HG03520 (cell line): ENCODE results near the gene SPATA16.

ENCODE experiments used
- ATAC-seq: cut with Tn5 transposase; IDR thresholded peaks from one replicate; pipeline ENCODE4 v1.9.1; 2021; ENCODE audit warnings: mild to moderate bottlenecking, moderate library complexity; ENCODE audit not compliant: unreplicated experiment

The SPATA16 gene

DNA sequence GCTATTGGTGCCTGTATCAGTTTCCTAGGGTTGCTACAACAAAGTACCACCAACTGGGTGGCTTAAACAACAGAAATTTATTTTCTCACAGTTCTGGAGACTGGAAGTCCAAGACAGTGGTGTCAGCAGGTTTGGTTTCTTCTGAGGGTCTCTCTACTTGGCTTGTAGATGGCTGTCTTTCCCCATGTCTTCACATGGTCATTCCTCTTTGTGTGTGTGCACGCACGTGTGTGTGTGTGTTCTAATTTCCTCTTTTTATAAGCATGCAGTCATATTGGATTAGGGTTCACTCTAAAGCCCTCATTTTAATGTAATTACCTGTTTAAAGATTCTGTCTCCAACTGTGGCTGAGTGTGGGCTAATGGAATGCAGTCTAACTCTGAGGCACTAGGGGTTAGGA is 182.5 kb downstream of the SPATA16 start:
- no peak for ATAC-seq

DNA sequence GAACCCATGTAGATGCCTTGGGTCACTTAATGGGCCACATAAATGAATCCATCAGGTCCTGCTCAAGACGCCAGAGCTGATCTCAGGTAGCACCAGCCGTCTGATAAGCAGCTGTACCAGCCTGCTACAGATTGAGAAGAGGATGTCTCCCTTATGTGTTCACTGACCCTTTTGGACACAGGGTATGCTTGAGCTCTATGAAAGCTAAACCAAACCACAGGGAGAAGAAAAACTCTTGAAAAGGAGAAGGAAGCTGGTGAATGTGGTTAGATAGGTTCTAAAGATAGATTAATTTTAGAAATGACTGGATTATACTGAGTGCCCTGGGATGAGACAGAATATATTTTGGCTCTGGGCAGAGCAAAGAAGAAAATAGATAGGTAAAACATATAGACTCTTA is 187.5 kb downstream of the SPATA16 start:
- ATAC-seq, result no peak

DNA sequence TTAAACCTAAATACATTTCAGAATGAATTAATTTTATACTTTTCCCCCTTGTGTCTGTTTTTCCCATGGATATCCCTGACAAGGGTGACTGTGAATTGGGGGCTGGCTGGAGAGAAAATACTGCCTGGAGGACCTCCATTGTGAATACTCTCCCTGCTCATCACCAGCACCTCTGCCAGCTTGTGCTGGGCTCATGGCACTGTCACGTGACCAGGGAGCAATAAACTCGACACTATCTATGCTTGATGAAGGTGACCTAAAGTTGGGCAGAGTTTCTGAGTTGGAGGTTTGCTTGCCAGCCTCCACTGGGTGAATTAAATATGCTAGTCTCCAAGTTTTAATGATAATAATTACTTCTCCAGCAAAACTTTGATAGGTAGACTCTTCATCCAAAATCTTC is 189.5 kb downstream of the SPATA16 start:
- no peak for ATAC-seq

DNA sequence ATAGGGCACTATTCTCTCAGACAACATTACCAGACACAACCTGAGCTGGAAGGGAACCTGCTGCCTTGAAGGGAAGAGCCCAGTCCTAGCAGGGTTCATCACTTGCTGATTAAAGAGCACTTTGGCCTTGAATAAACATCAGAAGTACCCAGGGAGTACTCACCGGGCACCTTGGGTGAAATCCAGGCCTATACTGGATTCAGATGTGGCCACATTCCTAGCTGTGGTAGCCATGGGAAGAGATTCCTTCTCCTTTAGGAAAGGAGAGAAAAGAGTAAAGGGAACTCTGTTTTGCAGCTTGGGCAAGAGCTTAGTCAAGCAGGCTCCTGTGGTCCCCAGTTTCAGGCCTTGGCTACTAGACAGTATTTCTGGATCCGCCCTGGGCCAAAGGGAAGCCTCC is 195.0 kb downstream of the SPATA16 start:
- ATAC-seq, result no peak

DNA sequence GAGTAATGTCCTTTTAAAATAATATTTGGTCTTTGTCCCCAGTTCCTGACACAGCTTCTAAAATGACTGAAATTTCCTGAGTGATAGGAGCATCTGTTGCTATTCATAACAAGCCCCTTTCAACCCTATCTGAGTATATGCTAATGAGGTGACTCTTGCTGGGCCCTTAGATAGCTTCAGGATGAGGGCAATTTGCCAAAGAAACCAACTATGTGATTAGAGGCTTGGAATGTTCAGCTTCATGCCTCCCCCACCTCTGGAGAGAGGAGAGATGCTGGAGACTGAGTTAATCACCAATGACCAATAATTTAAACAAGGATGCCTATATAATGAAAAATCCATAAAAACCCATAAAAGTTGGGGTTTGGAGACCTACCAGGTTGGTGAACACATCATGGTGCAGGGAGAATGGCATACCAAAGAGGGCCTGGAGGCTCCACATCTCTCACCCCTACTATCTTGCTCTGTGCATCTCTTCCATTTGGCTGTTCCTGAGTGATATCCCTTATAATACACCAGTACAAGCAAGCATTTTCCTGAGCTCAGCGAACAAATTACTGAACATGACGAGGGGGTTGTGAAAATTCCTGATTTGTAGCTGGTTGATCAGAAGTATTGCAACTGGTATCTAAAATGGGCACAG is 201.3 kb downstream of the SPATA16 start:
- ATAC-seq, result no peak

DNA sequence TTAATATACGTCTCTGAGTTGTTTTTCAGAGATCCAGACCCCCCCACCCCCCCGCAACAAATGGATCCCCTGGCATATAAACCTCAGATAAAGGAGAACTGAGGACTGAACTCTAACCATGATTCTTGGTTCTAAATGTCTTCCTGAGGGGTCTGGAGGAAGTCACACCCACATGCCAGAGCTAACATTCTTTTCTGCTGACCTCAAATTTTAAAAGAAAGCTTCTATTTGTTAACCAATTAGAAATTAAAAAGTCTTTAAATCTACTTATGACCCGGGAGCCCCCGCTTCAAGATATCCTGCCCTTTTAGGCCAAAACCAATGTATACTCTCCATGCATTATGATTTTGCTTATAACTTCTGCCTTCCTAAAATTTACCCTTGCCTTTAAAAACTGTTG is 202.2 kb downstream of the SPATA16 start:
- no peak for ATAC-seq

DNA sequence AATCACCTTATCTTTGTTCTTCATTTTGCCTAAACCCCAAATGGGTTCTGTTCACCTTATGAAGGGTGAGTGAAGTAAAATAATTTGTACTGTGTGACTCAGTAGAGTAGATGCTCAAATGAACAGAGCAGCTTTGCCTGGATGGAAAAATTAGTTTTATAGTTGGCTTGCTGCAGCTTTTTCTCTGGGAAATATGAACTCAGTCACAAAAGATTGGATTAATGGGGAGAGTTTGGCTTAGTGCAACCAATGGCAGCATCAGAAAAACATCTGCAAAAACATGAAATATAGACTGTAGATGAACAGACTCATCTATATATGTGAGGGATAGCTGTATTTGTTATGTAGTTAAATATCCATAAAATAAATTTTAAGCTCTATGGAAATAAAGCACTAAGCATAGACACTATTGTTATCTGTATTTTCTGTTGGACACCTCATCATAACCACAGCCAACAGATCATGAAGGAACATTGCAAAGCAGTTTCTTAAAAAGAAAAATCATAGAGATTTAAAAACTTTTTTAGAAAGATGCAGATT is 209.2 kb downstream of the SPATA16 start:
- no peak for ATAC-seq

DNA sequence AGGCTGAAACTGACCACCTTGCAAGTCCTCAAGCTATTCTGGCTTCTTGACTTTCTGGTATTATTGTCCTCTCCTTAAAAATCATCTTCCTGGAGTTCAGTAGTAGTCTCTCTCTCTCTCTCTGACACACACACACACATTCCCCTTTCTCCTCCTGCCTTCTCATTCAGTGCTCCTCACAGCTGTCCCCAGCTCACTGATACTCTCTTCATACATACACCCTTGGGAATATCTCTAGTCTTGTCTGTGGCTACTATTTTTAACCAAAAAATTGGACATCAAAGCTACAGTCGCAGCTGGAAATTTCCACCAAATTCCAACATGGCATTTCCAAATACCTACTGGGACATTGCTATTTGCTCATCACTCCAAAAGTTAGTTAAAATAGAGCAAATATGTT is 211.6 kb downstream of the SPATA16 start:
- no peak for ATAC-seq

DNA sequence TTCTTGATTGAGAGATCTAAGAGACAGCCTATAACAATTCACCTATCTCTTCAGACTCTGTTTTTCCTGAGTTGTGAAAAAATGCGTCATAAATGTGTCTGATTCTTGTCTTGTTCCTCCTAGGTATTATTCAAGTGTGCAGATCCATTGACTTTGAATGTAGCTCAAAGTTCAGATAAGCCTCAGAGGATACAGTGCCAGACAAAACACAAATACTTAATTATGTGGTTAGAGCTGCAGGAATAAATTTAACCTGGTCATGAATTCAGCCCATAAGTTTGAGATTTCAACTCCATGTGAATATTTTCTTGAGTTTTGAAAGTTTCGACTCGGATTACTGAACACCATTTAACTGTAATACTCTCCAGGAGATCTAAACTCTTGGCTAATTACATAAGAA is 216.5 kb downstream of the SPATA16 start:
- no peak for ATAC-seq

DNA sequence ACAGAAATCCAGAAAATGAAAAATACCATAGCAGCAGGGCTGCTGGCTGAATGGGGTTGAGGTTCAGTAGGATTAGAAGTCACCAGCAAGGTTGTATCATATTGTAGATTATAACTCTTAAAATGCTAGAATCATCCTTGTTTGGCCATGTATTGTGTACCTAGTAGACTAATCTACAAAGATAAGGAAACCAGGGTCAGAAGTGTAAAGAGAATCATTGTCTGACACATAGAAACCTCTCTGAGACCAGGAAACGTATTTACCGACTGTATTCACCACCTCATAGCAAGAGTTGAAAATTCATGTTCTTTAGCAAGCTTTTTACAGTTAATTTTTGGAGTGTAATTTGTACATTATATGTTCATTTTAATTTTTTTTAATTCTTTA is 221.7 kb downstream of the SPATA16 start:
- ATAC-seq, result no peak

DNA sequence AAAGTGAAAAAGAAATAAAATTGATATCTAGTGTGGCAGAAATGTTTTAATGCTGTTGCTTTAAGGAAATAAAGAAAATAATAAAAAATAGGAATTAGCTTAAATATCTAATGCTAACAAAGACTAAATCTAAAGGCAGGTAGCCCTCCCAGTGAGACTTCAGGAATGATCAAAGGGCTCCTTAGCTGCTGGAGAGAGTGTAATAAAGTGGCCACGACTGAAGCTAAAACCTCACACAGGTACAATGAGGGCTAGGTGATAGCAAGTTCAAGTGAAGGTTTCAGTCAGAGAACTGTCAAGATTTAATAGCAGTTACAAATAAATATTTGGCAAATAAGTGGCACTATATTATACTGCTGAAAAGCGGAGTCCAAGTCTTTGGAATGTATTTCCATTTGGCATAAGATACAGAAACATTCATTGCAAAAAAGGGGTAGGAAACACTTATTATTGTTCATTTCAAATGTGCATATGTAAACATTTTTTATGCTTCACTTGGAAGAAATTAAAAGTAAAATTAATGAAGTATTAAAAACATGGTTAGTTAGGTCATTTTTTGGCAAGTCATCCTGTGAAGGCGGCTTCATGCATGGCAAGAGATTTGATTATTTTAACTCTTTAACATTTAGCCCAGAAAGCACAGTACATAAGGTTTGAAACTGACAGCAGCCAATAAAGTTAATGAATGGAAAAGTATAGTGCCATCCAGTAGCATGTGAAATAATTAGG is 222.3 kb downstream of the SPATA16 start:
- no peak for ATAC-seq

DNA sequence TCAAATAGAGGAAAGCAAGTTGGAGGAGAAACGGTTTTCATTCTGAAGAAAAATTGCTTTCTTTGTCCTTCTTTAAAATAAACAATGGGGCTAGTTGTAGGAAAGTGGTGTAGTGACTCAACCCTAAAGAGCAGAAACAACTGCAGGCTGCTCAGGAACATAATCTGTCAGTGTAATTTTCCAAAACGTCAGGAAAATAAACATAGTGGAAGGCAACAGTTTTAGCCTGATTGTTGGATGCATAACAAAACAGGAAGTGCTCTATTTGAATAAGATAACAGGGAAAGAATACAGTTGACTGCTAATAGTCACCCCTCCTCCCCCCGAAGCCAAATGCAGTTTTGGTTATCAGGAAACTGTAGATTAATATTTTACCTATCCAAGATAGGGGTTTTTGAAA is 222.9 kb downstream of the SPATA16 start:
- no peak for ATAC-seq

DNA sequence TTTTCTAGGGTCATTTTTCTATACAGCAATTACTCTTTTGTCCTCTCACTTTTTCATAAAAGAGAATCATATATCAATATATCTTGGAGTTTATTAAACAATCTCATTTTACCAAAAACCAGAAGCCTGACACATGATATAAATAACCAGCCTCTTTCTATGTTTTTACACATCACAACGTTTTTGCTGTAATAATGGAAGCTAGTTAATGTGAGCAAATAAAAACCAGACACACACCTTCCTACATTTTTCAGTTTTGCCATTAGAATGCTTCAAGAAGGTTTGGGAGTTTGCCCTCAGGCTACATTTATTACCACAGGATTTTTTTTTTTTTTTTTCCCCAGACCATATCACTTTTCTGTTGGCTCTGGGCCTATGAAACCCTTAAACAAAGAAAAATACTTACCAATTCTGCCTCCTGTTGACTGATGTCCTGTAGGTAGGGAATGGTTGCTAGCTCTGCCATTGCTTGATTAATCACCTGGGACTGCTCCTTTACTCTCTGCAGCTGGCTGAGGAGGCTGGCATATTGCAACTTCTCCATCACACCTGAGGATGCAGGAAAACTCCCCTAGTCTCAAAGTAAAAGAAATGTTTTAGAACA is 225.0 kb downstream of the SPATA16 start:
- no peak for ATAC-seq

DNA sequence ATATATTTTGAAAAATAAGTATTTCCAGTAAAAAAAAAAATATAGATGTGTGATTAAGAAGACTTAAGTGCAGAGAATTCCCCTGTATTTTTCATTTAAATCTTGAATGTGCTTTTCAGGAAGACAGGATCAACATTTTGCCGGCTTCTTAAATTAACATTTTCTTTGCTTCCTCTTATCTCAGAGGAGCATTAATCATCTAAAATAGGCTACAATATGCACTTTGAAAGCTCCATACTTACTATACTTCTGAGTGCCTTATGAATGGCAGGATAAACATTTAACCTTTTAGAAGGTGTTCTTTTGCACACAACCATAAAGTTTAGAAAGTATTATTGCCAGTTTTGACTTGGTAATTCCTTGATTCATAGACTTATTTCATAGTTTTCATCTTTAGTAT is 226.2 kb downstream of the SPATA16 start:
- ATAC-seq, result no peak

DNA sequence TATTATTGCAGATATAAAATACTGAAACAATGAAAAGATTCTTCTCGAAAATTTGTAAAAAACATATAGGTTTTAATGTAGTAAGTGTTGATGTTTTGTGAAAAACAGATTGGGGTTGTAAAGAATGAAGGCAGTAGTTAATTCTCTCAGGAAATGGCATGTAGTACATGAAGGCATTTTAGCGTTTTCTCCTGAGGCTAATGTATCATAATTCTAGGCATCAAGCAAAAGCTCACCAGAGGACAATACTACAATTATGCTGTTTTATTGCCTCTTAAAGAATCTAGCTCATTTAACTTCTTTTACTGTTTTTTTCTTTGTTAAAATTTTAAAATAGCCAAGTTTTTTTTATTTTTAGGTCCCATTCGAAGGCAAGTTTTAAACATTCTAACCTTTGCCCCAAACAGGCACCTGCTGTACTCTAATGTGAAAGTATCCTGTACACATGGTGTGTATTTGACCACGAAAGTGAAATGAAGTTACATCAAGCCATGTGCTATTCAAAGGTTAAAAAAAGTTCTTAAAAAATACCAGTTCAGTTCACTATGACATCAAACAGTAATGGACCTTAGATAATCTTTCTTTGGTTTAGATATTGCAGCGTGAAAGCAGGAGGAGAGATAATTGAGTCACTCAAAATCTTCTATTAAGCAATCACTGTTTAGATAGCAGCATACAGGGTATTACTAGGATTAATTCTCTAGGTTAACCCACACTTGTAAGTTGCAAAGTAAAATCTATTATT is 227.0 kb downstream of the SPATA16 start:
- ATAC-seq, result no peak

DNA sequence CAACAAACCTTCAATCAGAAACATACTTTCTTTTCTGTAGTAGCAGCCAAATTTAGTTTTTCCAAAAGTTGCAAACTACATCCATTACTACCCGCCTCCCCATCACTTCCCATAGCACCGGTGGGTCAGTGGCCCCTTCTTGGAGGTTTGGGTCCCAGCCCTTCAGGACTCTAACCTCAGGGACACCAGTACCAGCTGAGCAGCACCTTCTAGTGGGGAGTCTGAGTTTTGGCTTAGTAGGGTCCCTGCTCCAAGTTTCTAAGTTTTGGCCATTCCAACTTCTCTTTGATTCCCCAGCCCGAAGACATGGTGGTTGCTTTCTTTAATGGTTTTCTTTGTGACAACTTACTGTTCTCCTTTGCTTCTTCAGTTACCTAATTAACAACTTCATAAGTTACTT is 229.9 kb downstream of the SPATA16 start:
- no peak for ATAC-seq

DNA sequence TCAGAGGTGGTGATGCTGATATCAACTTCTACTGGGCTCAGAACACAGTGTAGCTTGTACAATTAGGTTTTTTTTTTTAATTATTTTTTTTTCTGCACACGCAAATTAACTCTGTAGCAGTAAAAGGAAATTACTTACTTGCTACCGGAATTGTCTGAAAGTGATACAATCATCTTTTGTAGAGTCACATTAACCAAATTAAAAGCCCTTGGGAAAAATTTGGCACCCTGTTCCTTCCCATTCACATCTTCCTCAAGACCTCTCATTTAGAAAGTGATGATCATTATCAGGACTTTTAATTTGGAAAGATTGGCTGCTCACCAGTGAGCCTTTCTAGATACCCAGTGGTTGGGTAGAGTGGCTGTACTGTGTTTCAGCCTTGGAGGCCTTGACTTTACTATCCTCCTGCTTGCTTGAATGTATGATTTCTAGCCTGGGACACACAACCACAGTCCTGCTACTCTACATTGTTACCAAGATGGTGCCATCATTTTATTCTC is 232.2 kb downstream of the SPATA16 start:
- no peak for ATAC-seq

DNA sequence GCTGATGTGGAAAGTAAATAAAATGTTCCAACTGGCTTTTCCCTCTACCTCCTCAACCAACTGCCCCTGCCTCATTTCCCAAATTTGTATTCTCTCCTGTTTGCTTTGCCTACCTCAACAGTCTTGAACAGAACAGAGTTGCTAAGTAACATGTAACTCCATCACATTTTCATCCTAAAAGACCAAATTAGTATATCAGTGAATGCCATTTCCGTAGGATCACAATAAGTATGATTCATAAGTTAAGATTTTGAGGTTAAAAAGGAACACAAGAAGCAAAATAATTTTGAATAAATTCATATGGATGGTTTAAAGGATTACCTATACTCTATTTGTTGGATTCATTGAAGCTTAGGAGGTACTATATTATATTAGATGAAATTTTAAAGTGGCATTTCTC is 235.6 kb downstream of the SPATA16 start:
- ATAC-seq, result no peak

DNA sequence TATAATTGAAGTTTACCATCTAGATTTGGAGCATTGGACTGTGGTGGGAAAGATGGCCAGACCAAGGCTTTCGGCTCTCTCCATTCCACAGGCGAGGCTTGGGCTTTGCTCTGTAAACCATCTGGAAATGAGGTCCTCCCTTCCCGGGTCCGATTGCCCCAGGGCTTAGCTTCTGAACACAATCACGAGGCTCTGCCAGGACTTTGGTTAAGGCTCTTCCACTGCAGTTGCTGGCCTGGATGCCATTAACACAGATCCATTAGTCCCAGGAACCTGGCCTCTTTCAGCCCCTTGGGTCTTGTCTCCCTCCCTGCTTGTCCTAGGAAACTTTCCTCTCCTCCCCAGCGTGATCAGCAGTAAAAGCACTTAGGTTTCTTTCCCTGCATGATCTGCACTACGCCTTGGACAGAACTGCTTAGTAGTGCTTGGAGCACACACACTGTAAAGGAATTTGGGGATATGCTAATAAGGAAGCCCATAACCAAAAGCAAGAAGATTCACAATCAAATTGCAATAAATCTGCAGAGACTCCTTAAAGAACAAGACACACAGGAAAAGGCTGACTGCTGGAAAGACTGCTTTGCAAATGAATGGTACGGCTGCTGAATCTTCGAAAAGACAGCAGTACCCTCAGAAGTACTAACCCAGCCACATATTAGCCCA is 236.2 kb downstream of the SPATA16 start:
- no peak for ATAC-seq

DNA sequence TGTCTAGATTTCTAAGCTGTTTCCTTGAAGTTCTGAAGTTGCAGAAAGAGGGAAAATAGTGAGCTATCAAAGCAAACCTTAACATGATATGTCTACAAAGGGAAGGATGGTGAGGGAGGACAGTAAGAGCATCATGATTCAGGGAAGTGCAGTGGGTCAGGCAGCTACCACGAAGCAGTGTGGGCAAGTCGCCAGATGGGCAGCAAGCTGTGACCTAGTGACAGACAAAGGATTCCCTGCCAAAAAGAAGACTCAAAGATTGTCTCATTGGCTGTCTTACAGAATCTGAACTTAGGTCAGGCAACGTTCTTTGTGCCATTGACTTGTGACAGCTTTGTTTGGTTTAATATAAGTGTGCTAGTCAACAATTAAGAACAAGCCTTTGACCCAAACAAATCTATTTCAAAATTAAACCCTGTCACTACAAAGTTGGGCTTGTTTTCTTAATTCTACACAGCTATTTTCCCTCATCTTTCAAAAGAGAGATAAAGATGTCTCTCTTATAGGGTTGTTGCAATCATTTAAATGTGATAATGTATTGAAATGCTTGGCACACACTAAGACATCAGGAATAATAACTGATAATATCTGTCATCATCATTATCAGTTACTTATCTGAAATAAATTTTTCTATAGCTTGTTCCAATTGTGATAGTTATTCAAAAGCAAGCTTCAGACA is 237.3 kb downstream of the SPATA16 start:
- ATAC-seq, result no peak
